Activated T-helper 2 cell treated with anti-CD3 and anti-CD28 coated beads, Interferon-gamma antibody, Interleukin-2, Interleukin-4, amounts not matched to agents 10 μg/mL and 5 μg/mL and 100 μg/mL, durations not matched to agents 14 hours and 24 hours and 36 hours (primary cell): ENCODE data around the gene SH2D7. TPM values are rescaled to one million over a fixed set of nuclear protein-coding genes. Genes with fewer than 3 reads are reported as not detected.

ENCODE experiments used
- DNase-seq: peaks from one replicate; pipeline ENCODE4 v3.0.0; 2021; ENCODE audit warnings: low spot score
- H3K27ac Mint-ChIP-seq: one replicate; pipeline ENCODE4 v1.8.0; 2021; ENCODE audit warnings: mixed read lengths
- H3K27me3 Mint-ChIP-seq: one replicate; pipeline ENCODE4 v1.8.0; 2021; ENCODE audit warnings: low read depth, mixed read lengths
- H3K36me3 Mint-ChIP-seq: one replicate; pipeline ENCODE4 v1.8.0; 2021; ENCODE audit warnings: low read depth, mixed read lengths
- H3K4me1 Mint-ChIP-seq: one replicate; pipeline ENCODE4 v1.8.0; 2021; ENCODE audit warnings: low read depth, mixed read lengths
- H3K4me3 Mint-ChIP-seq: one replicate; pipeline ENCODE4 v1.8.0; 2021; ENCODE audit warnings: low read depth, mild to moderate bottlenecking, moderate library complexity, mixed read lengths
- H3K9me3 Mint-ChIP-seq: one replicate; pipeline ENCODE4 v1.8.0; 2021; ENCODE audit warnings: mixed read lengths
- intact Hi-C: fragments of 100-400 bp; cut with micrococcal nuclease; formaldehyde crosslinking; loops from one replicate; pipeline ENCODE4 v1.15.1; 2023
- total RNA-seq: library from RNA; stranded (reverse); gene quantifications from 2 replicates; pipeline ENCODE4 v1.2.3, GENCODE V29; 2022

The SH2D7 gene
- not detected in 2 replicates for total RNA-seq

DNA sequence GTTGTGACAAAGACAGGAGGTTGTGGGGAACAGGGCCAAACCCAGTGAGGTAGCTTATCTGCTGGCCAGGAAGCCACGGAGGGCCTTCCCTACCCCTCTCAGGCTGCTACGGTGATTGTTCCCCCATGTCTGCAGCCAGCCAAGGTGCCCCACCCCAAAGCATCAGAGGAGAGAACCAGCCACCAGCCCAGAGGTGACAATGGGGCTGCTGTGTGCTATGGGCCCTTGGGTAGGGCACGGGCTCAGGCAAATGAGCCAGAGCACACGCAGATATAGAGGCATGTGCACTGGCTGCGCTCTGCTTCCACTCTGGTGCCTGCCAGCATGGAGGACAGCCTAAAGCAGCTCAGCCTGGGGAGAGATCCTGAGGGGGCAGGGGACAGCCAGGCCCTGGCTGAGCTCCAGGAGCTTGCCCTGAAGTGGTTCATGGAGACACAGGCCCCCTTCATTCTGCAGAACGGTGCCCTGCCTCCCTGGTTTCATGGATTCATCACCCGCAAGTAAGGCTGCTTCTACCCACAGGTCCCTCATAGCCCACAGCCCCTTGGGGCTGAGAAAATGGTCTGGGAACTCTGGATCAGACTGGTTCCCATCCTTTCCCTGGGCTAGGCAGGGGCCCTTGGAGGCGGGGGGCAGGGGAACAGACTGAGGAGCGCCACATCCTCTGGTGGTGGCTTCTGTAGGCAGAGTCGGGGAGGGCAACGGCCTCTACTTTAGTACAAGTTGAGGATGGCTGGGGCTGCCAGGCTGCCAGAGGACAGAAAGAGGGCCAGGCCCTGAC, at the start of gene SH2D7:
Gene SH2D7 (plus strand): TSS at position 301 of the 781 bp plus-strand sequence. CDS start 24 bp downstream, at position 325.
- Mint-ChIP-seq H3K9me3 (no peaks in the 10 kb centered on the region), H3K4me3 (no peak within 1 kb of the TSS), H3K36me3 (no peaks in the 10 kb centered on the region), H3K27ac (no peak within 1 kb of the TSS), H3K27me3 (no peaks in the 10 kb centered on the region), H3K4me1 (peaks cover 21% of the 10 kb centered on the region)
- DNase-seq: no peak
- intact Hi-C loops: no loop called here

DNA sequence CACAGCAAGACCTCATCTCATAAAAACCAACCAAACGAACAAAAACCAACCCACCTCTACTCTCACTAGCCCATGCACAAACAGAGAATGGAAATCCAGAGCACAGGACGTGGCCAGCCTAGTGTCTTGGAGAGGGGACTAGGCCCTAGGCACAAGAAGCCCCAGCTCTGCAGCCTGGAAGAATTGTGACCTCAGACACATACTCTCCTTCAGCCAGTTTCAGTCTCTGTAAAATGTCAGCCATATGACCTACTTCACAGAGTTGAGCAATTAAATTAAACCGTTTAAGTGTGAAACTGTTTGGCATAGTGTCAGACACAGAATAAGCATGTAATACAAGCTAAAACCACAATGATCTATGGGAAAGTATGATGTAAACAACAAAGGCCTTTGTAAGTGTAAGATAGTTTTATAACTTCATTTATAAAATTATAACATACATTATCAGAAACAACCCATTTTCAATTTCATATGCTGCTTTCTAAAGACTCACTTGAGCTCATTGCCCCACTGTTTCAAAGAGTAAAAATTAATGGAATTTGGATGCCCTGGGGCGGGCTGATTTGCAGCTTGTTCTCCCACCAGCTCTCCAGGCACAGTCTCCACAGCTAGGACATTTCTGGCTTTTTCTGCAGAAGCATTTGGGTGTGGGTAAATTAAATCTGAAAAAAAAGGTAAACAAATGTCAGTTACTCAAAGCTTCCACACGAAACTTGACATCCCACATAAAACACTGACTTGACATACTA, 47.8 kb upstream of the SH2D7 start:
- no peaks in the 10 kb centered on the region for H3K27me3 Mint-ChIP-seq
- H3K36me3 Mint-ChIP-seq: peaks cover 58% of the 10 kb centered on the region
- peak overlapping the region; percentile 96 for H3K27ac Mint-ChIP-seq
- H3K9me3 Mint-ChIP-seq: no peaks in the 10 kb centered on the region
- intact Hi-C loops: no loop called here
- peaks cover 89% of the 10 kb centered on the region for H3K4me1 Mint-ChIP-seq
- DNase-seq: no peak
- peak overlapping the region; percentile 40 for H3K4me3 Mint-ChIP-seq

DNA sequence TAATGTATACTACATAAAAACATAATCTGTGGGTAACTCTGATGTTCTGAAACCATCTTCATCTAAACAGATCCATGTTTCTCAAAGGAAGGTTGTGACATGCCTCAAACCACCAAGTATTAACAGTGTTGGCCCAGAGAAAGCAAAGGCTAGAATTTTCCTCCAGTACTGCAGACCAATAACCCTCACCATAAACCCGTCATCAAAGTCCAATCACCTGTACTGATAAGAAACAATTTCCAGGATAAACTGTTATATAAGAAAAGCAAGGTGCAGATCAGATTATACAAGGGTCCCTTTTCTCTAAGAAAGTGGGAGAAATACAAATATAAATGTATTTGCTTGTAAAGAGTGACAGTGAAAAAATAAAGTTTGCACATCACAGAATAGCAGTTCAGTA, 47.2 kb upstream of the SH2D7 start:
- Mint-ChIP-seq H3K36me3 (peaks cover 56% of the 10 kb centered on the region), H3K27me3 (no peaks in the 10 kb centered on the region), H3K4me1 (peaks cover 89% of the 10 kb centered on the region), H3K27ac (peak overlapping the region; percentile 96), H3K9me3 (no peaks in the 10 kb centered on the region), H3K4me3 (peak overlapping the region; percentile 34)
- intact Hi-C loops: no loop called here
- no peak for DNase-seq

DNA sequence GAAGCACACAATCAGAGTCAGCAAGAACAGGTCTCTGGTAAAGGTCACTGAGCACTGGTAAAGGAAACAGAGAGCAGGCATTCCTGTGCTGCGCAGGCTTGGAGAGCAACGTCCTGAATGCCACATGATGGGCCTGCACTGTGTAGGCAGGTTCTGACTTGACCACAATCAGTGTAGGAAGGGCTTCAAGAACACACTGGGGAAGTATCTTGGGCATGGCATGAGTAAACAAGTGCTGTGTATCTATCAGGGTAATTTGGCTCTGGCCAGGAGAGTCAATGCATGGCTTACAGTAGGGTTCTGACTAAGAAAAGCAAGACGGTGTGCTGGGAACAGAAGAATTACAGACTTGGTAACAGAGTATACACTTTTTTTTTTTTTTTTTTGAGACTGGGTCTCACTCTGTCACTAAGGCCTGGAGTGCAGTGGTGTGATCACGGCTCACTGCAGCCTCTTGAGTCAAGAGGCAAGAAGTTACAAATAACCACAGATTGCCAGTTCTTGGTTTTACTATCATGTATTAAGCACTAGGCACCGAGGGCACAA, 45.5 kb upstream of the SH2D7 start:
- intact Hi-C loops: no loop called here
- Mint-ChIP-seq H3K4me3 (peak overlapping the region; percentile 65), H3K4me1 (peaks cover 95% of the 10 kb centered on the region), H3K27ac (peak overlapping the region; percentile 98), H3K36me3 (peaks cover 53% of the 10 kb centered on the region), H3K27me3 (no peaks in the 10 kb centered on the region), H3K9me3 (no peaks in the 10 kb centered on the region)
- no peak for DNase-seq

DNA sequence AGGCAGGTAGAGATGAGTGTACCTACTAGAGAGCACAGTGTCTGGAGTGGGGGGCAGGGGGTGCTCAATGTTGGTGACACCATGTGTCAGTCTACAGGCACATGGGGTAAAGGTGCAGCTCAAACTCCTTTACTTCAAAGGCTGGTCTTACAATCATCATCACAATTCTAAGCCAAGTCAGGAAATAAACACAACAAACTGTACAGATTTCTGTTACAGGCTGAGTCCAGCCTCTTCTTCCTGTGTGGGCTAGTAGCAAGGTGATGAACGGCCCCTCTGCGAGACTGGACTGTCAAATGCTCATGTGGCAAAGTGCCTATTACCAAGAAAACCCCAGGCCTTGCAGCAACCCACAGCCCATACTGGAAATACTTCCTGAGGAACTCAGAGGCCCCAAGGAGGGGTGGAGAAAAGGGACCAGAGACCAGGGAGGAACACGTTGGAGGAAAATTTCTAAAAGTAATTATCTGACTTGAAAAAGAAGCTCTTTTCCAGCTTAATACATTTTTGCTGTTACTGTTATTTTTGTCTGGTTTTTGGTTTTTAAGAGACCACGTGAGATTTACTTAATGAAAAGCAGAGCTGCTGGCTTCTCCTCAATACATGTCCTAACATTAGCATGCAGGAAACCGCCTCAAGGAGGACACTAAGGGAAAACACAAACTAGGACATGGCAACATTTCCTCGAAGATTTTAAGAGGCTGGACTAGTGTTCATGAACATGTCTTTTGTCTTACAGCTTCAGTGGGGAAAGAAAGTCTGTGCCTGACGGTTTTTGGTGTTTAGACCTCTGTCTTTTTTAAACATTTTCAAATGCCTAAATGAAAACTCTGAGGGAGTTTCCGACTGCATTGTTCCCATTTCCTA, 44.4 kb upstream of the SH2D7 start:
- H3K27me3 Mint-ChIP-seq: no peaks in the 10 kb centered on the region
- peaks cover 52% of the 10 kb centered on the region for H3K36me3 Mint-ChIP-seq
- no peak for DNase-seq
- H3K4me3 Mint-ChIP-seq: peak overlapping the region; percentile 28
- H3K9me3 Mint-ChIP-seq: no peaks in the 10 kb centered on the region
- H3K4me1 Mint-ChIP-seq: peaks cover 95% of the 10 kb centered on the region
- intact Hi-C loops: no loop called here
- H3K27ac Mint-ChIP-seq: peak overlapping the region; percentile 98

DNA sequence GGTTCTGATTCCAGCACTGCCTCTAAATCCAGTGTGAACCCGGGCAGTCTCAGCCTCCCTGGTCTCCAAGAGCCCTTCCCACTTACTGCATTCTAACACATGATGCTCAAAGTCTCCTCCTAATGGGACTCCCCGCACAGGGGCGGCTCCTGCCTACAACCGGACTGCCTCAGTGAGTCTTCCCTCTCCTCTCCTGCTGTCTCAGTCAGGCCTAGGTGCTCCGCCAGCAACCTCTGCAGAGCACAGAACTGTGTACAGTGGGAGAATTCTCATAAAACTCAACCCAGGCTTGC, 43.8 kb upstream of the SH2D7 start:
- Mint-ChIP-seq H3K4me3 (no peak overlapping the region), H3K9me3 (no peaks in the 10 kb centered on the region), H3K27ac (peak overlapping the region; percentile 98), H3K4me1 (peaks cover 95% of the 10 kb centered on the region), H3K27me3 (no peaks in the 10 kb centered on the region), H3K36me3 (peaks cover 52% of the 10 kb centered on the region)
- intact Hi-C loops: no loop called here
- no peak for DNase-seq

DNA sequence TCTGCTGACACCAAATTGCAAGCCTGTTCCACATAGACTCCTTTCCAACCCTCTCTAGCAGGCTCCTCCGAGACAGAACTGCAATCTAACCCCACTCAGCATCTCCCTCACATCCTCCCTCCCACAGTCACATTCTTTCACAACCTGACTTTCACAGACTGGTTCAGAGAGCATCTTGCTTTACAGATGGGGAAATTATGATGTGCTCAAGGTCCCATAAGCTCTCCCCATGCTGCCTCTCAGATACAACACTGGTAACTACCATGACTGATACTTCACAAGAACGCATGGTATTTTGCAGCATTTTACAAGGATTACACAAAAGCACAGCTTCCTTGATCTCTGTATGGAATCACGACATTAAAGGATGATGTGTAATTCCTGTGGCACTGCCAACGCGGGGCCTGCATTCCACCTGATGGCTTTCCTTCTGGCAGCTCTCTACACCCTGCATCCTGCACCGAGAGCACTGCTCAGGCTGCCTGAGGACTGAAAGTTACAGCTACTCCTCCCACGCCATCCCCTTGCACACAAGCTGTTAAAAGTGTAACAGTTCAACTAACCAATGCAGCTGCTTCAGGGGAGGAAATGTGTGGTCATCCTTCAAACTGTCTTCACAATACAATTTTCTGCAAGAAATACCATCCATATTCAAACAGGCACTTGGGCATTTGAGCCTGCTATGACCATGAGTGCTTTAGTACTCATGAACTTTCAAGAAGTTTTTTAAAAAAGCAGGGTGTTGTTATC, 42.5 kb upstream of the SH2D7 start:
- peak overlapping the region; percentile 98 for H3K27ac Mint-ChIP-seq
- peaks cover 93% of the 10 kb centered on the region for H3K4me1 Mint-ChIP-seq
- no peaks in the 10 kb centered on the region for H3K9me3 Mint-ChIP-seq
- peaks cover 48% of the 10 kb centered on the region for H3K36me3 Mint-ChIP-seq
- intact Hi-C loops: loop anchor here (1.0 to 10.0 kb wide), 4 partner anchors 16 to 385 kb away; partner anchors contain the start of gene IREB2
- peak overlapping the region; percentile 72 for H3K4me3 Mint-ChIP-seq
- no peaks in the 10 kb centered on the region for H3K27me3 Mint-ChIP-seq
- peak; percentile 57 for DNase-seq

DNA sequence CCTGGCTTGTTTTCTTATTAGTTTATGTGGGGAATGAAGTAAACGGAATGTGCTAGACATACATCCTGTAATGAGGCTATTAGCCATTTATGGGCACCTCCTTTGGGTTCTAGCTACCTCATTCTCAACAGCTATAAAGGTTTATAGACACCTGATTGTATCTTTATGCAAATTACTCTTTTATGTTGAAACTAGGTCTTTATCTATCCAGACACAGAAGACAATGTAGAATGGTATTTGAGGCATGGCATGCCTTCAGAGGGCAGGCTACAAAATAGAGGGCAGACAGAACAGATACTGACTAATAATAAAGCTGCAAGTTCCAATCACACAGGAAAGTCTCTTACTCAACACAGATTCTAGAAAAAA, 41.9 kb upstream of the SH2D7 start:
- intact Hi-C loops: loop anchor here (1.0 to 10.0 kb wide), 4 partner anchors 16 to 384 kb away; partner anchors contain the start of gene IREB2
- no peak for DNase-seq
- Mint-ChIP-seq H3K4me1 (peaks cover 93% of the 10 kb centered on the region), H3K4me3 (peak overlapping the region; percentile 72), H3K36me3 (peaks cover 44% of the 10 kb centered on the region), H3K9me3 (no peaks in the 10 kb centered on the region), H3K27me3 (no peaks in the 10 kb centered on the region), H3K27ac (peak overlapping the region; percentile 98)

DNA sequence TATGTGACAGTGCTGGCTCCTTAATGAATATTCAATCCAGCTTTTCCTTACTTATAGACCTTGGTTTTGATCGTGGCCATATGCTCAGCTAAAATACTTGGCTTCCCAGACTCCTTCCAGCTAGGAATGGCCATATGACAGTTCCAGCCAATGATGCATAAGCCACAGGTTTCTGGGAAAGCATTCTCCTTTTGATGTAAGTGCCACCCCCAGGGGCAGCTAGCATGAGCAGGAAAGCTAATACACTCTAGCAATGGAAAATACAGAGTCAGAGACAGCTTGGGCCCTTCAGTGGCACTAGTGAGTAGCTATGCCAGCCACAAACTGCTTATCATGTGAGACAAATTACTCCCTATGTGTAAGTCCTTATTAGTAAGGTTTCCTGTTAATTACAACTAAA, 41.5 kb upstream of the SH2D7 start:
- no peak for DNase-seq
- intact Hi-C loops: loop anchor here (1.0 to 10.0 kb wide), 4 partner anchors 17 to 384 kb away; partner anchors contain the start of gene IREB2
- Mint-ChIP-seq H3K4me1 (peaks cover 94% of the 10 kb centered on the region), H3K9me3 (no peaks in the 10 kb centered on the region), H3K27me3 (no peaks in the 10 kb centered on the region), H3K4me3 (no peak overlapping the region), H3K27ac (peak overlapping the region; percentile 98), H3K36me3 (peaks cover 47% of the 10 kb centered on the region)

DNA sequence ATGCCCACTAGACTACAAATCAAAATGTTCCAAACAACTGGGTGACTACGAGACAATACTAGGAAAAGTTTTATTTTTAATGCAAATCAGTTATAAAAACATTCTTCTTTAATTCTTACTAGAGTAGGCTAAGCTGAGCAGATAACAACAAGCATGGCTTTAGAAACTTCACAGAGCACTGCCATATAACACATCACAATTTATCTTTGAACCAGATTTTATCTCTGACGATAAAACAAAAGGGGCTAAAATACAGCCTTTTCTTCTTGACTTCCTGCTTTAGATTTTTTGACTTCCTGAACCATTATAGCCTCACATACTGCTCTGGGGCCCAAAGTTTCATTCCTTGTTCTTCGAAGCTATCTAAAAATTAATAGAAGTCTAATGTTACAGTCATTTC, 40.8 kb upstream of the SH2D7 start:
- Mint-ChIP-seq H3K4me1 (peaks cover 93% of the 10 kb centered on the region), H3K36me3 (peaks cover 51% of the 10 kb centered on the region), H3K9me3 (no peaks in the 10 kb centered on the region), H3K4me3 (no peak overlapping the region), H3K27me3 (no peaks in the 10 kb centered on the region), H3K27ac (peak overlapping the region; percentile 98)
- no peak for DNase-seq
- intact Hi-C loops: loop anchor here (2.0 to 10.0 kb wide), 3 partner anchors 17 to 383 kb away; partner anchors contain the start of gene IREB2

DNA sequence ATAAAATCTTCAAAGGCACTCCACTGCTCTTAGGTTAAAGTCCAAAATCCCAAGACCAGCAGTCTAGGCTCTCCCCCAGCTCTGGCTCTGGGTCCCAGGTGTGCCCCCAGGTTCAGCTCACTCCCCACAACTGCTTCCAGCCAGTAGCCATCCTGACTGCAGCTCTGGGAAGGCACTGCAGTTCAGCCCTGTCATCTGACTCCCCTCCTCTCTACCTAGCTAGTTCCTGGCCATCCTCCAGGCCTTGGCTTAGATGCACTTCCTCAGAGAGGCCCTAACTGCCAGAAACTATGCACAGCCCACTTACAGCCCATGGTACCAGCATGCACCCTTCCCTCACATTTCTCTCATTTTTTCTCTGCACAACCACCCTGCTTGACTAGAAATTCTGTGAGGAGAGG, 40.4 kb upstream of the SH2D7 start:
- H3K36me3 Mint-ChIP-seq: peaks cover 47% of the 10 kb centered on the region

More for the DNA sequence above, 40.4 kb upstream of the SH2D7 start:
- intact Hi-C loops: loop anchor here (1.0 to 10.0 kb wide), 2 partner anchors 10 to 383 kb away; partner anchors contain the start of gene IREB2
- no peaks in the 10 kb centered on the region for H3K9me3 Mint-ChIP-seq
- no peak overlapping the region for H3K4me3 Mint-ChIP-seq
- no peak for DNase-seq
- H3K27me3 Mint-ChIP-seq: no peaks in the 10 kb centered on the region
- peaks cover 93% of the 10 kb centered on the region for H3K4me1 Mint-ChIP-seq
- peak overlapping the region; percentile 98 for H3K27ac Mint-ChIP-seq
